NCI-H345 (cell line): Measurements from ENCODE around the gene INKA1.
"Not testable (repeated sequence)": the region's sequence is repeated elsewhere in the genome, so short reads cannot be mapped to it uniquely, and the experiment has no call there.

ENCODE experiments used
- DNase-seq: peaks from one replicate; lab custom pipeline; 2025; lab: John Stamatoyannopoulos, UW

The INKA1 gene

DNA sequence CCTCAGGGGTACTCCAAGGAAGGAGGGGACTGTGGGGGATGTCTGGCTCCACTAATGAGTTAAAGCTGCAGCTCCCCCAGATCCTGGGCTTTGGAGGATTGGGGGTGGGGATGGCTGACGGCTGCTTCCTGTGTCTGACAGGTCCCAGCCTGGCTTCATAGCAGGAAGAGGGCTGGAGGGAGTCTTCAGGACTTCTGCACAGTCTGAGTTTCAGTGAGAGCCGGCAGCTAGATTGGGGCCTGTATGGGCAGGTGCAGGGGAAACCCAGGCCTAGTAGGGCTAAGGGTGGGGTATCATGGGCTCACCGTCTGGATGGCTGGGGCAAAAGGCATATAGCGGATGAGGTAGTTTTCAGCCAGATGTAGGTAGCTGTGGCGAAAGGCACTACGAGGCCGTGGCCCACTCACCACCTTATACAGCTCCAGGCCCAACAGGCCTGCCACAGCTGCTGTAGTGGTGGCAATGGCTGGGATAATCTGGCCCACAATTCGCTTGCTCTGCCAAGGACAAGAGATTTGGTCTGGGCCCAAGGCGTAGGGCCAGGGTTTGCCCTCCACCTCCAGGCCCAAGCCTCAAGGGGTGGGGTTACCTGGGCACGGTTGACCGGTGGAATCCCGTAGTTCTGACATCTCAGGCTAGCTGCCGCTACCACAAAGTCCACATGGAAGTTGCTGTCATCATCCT lies 4.5 kb downstream of the INKA1 start:
- DNase-seq: no peak

DNA sequence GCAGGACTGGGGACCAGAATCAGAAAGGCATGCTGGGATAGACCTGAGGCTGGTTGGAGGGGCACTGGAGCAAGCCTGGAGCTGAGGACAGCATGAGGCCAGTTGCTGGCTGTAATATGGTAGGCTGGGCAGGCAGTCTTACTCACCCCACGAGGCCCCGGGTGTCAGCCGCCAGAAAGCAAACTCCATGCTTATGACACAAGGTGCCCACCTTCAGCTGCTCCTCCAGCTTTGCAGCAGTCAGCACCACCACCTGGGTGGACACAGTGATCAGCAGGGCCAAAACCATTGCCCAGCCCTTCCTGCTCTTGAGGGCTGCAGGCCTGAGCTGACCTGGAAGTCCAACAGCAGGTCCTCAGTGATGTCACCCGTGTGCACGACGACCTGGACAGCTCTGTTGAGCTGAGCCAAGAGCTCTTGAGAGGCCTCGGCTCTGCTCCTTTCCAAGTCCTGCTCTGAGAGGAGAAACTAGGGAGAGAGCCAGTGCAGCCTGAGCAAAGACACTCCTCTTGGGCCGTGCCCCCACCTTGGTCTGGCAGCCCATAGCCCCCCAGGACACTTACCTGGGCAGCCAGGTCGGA lies 9.9 kb downstream of the INKA1 start:
- DNase-seq: no peak

DNA sequence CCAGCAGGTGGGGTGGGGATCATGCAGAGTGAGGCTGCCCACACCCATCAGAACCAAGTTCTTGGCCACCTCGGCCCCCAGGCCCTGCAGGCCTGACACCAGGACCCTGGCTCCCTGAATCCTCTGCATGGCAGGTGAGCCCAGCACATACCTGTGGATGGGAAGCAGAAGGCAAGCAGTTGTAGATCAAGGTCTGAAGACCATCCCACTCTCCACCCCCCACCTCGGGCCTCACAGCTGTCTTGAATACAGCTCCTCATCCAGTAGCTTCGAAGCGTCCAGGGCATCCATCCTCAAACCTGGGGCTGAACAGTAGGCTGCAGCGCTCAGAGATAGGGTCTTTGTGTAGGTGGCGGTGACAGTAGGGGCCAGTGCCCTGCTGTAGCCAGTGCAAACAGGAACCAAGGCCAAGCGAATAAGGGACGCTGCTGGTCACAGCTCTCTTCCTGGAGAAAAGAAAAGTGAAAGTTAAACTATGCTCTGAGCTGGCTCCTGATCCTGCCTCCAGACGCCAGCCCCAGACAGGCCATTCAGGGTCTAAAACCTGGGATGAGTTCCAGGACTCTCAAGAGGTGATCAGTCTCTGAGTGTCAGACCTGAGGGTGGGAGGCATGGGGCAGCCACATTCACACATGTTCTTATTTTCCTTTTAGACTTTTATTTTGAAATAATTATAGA lies 10.6 kb downstream of the INKA1 start, which contains the start of gene UBA7:
TSS of gene UBA7 (minus strand) at position 457 of the 678 bp plus-strand sequence. CDS start at position 291, 166 bp downstream.
- no peak for DNase-seq

DNA sequence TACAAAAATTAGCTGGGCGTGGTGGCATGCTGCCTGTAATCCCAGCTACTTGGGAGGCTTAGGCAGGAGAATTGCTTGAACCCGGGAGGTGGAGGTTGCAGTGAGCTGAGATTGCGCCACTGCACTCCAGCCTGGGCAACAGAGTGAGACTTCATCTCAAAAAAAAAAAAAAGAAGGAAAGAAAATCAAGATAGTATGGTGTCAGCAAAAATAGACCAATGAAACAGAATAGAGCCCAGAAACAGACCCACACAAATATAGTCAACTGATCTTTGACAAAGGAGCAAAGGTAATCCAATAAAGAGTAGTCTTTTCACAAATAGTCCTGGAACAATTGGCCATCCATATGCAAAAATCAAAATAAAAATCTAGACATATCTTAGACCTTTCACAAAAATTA lies 20.1 kb downstream of the INKA1 start:
- DNase-seq: not testable (repeated sequence)

DNA sequence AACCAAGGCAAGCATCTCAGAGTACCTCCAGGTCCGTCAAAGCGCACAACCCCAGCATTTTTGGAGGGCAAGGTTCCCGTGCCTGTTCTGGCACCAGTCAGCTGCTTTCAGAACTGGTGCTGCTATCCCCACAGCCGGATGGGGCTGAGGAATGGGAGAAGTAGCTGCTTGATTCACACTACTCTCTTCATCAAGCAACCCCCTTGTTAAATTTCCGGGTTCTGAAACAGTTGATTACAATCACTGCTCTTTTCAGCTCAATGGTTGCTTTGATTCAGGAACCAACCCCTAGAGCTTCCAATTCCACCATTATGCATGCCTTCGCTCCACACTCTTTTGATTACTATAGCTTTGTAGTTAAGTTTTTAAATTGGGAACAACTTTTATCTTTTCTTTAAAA lies 23.0 kb downstream of the INKA1 start:
- no peak for DNase-seq

DNA sequence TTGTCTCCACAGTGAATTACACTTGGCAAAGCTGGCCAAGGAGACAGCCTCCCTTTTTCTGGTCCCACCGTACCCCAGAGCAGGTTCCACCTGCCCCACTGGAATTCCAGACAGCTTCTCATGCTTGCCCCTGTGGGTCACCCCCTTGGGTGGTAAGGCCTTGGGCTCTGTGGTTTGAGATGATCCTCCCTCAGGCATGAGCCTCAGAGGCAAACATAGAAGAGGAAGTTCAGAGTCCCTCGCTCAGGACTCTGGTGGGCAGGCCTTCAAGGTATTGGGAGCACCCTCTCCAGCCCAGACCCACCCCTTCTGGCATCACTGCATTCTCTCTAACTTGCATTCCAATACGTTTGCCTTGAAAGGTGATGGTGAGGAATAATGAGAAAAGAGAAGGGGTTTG lies 28.3 kb downstream of the INKA1 start:
- DNase-seq: no peak

DNA sequence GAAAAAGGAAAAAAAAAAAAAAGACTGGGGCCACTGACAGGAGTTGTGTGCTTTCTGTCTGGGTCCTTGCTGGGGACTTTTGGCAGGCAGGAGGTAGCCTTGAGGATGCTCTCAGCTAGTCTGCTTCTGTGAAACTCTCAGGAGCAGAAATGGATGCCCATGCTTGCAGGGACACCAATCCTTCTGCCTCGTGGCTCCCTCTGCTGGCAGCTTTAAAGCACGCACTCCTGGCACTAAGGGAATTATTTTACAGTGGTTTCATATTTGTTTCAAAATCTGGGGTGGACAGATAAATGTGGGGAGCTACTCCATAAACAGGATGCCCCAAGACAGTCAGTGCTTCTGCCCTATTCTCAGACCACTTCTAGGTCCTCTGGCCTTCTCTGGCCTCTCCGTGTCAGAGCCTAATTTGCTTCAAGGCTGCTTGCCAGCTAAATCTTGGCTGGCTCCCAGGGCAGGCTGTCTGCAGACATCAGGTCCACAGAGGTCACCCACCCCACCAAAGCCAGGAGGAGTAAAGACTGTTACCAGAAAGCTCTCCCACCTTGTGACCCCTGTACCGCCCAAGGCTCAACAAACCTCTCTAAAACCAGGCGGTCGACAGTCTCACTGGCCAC lies 36.2 kb downstream of the INKA1 start:
- peak; percentile 56 for DNase-seq

DNA sequence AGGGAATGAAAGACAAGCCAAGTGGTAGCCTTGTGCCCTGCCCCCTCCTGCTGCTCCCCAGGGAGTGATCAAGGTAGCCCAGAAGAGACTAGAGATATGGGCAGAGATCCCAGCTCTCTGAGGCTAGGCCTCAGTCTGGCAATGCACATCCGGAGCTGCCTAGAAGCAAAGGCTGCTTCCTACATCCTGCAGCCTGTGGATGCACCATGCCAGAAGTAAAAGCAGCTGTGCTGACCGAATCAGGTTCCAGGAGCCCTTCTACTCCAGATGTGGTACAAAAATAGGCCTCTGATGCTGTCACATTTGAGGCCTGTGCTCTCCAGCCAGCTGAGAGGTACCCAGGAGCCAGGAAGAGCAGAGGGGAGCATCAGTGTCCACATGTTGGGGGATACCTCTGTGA lies 37.3 kb downstream of the INKA1 start:
- DNase-seq: no peak

DNA sequence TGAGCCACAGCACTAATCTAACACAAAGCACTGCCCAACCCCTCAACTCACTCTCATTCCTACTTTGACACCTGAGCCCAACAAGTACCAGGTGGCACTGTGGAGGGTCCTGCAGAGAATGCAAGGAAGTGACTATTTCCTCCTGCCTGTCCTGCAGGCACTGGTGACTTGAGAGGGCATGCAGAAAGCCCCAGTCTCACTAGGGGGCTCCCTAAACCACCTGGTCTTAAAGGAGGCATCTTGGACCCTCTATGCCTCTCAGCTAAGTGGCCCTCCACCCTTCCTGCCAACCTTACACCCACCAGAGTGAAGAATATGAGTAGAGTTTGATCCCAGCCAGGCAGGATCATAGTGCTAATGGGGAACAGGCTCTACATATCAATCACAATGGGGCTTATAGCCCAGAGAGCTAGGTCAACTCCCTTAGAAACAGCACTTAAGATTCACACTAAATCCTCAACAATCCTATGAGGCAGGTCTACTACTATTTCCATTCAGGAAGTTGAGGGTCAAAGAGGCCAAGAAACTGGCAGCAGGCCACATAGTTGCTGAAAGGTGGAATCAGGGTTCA lies 38.1 kb downstream of the INKA1 start:
- no peak for DNase-seq

DNA sequence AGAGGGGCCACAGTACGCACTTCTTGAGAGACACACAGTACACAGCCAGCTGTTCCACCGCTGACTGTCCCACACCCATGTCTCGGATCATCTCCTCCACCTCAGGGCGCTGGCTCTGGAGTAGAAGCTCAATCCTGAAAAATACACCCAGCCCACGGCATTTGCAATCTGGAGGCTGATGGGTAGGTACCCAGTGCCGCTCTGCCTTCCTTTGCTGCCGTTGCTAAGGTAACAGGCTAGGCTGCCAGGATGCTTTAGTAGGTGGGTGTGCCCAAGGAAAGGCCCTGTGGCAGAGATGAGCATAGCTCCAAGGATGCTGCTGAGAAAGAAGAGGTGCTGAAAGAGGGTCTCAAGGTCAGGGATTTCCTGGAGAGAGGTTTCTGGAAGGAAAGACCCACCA lies 38.7 kb downstream of the INKA1 start:
- no peak for DNase-seq

DNA sequence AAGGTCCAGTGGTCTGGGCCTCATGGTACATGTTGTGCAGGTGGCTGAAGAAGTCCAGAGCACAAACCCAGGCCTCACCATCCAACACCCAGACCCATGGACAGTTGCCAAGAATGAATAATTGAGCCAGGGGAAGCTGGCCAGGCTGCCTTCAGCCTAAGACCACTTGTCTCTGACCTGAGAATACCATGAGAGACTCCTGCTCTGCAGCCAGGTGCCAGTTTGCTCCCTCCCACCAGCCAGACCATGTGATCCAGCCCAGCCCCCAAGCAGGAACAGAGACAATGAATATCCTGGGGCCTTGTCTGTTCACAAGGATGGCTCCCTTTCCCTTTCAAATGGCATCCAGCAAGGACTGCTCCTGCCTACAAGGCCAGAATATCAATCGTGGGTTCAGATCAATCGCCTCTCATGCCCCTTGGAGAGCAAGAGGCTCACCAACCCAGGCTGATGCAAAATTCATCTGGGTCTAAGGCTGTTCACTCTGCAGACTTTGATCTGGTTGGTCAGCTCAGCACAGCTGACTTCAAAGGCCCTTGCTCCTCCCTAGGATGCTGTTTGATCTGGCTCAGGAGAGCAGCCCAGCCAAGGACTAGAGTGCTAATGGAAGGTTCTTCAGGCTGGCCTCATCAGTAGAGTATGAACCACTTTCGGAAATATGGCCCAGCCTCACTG lies 39.9 kb downstream of the INKA1 start:
- DNase-seq: no peak

DNA sequence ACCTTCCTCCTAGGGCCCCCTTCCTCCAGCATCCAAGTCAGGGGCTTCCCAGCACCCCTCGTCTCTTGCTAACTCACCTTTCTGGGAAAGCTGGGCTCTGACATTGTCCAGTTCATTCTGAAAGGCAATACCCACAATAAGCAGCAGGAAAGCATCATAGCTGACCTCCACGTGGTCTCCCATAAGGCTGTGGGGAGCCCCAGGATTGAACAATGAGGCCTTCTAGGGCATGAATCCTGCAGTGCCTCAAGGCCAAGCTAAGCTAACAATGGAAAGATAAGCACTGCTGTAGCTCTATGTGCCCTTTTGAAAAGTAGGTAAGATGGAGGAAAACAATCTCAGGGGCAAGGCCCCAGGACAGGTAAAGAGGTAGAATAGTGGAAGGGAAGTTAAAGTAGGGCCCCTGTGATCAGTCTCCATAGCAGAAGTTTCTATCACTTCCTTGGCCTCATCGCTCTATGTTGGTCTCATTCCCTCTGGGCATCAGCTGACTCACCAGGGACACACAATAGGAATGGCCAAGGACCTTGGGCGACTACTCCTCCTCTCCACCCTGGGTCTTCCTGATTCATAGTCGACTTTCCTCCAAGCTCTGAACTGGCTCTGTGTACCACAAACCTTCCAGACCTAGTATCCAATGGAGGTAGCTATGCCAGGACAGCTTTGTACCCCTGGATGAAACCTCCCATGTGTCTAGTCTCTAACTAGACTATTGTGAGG lies 41.6 kb downstream of the INKA1 start:
- no peak for DNase-seq

DNA sequence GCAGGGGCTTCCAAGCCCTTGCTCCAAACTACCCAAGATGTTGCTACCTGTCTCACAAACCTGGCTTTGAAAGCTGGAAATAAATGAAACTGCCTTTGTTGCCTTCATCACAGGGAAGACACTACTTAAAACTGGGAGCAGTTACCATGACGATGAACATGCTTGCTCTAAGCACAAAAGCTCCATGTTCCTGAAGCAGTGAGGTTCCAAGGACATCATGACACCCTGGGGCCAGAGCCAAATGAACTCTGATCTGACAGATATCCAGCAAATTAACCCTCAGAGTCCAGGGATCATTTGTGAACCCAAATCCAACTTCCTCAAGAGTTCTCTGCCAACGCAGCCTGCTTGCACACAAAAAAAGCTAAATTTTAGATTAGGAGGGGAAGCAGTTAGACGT lies 42.6 kb downstream of the INKA1 start:
- no peak for DNase-seq
